HG03039 (cell line): ENCODE data around the gene SYNE1.
"Not testable (repeated sequence)": the region's sequence is repeated elsewhere in the genome, so short reads cannot be mapped to it uniquely, and the experiment has no call there.

ENCODE experiments used
- ATAC-seq: cut with Tn5 transposase; IDR thresholded peaks from one replicate; pipeline ENCODE4 v1.9.1; 2021; ENCODE audit warnings: mild to moderate bottlenecking, moderate library complexity; ENCODE audit not compliant: unreplicated experiment

The SYNE1 gene

GRCh38 chr6:152428126-152428525 is 209.0 kb downstream of the SYNE1 start:
- no peak for ATAC-seq

DNA sequence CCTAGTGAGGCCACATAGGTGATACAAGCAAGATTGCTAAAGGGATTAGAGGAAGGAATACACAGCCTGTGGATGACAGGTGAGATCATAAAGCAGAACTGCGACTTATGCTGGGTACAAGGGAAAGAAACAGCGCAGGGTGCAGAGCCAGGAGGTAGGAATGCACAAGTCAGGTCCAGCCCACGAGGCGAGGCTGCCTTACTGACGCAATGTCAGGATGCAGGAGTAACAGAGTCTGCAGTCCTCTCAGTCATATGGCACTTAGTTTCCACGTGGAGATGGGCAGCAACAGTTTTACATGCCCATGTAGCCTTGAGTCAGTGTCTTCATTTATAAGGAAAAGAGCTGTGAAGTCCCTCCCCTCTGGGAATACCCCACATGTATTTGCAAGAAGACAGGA is 210.9 kb downstream of the SYNE1 start:
- no peak for ATAC-seq

GRCh38 chr6:152423216-152424103 is 213.7 kb downstream of the SYNE1 start:
- peak; percentile 47 for ATAC-seq

DNA sequence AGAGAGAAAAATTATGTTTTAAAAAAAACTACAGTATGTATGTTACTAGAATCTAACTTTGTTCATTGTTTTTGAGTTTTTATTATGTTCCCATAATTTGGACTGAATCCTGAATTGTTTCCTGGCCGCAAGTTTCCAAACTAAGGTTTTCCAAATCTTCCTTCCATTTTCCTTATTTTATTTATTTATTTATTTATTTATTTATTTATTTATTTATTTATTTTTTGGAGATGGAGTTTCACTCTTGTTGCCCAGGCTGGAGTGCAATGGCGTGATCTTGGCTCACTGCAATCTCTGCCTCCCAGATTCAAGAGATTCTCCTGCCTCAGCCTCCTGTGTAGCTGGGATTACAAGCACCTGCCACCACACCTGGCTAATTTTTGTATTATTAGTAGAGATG is 215.7 kb downstream of the SYNE1 start:
- not testable (repeated sequence) for ATAC-seq

DNA sequence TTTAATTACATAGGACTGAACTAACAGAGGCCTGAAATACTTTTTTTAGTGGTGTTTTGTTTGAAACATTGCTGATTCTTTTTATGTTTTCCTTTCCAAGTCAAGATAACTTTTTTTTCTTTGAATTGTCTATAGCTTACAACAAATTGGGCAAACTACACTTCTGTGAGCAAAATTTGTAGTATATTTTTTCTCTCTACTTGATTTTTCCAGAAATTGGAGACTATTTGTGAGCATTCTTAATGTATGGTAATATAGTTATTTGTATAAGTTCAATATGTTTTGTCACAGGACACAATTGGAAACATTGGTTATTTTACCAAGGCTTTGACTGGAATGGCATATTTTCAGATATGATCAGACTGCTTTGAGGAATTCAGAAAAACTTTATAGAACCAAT is 216.5 kb downstream of the SYNE1 start:
- no peak for ATAC-seq

DNA sequence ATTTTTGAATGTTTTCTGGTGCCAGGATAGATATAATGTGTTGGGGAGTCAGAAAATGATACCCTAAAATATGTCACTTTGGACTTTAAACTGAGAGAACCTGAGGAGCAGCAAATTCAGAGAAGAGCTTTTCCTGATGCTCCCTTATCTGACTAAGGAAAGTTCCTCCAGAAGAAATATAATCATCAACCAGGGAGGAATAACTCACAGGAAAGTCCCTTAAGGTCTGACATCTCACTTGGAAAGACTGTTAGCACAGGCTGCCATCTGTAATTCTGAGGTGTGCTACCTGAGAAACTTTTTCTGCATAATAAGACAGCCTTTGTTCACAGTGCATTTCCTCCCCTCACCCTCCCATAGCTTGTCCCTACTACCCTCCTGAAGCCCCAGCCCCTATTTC is 218.6 kb downstream of the SYNE1 start:
- ATAC-seq = no peak

- ATAC-seq = no peak
Measured at GRCh38 chr6:152416652-152417051, 220.5 kb downstream of the SYNE1 start.

DNA sequence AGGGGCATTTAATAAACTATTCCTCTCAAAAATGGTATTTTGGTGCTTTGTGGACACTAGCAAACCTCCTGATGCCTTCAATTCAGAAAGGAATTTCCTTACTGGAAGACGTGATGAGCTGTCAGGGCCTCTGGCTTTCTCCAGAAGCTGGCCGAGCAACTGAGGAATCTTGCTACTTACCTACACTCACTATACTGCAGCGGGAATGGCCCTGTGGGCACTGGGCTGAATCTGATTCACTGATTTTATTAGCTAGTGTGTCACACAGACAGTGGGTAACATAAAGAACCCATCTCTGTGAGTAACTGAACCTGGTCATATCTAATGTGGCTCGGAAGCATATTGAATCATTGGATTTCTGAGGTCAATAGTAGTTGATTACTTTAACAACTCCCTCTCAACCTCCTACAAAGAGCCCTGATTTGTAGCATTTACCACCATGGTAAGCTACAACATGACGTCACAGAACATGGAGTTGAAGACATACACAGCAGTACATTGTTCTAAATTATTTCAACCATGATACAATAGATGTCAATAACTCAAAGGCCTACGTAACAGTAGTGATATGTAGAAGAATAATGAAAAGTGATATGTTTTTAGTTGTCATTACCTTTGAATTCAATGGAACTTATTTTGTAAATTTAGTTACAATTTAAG is 232.1 kb downstream of the SYNE1 start:
- no peak for ATAC-seq

GRCh38 chr6:152404086-152404857 is 232.9 kb downstream of the SYNE1 start:
- no peak for ATAC-seq

DNA sequence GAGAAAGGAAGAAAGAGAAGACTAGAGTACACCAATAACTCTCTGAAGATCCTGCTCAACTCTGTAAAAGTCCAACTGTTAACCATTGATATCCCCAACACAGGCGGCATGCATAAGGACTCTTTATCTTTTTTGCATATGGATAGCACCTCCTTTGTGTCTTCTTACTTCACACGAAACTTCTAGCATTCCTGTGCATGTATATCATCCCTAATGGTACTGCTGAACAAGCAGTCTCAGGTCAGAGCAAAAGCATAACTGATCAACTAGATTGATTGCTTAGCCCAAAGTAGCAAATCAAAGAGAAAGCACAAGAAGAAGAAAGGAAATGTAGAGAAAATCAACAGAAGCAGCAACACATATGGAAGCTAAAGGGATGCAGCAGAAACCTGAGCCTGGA is 234.4 kb downstream of the SYNE1 start:
- ATAC-seq = no peak

GRCh38 chr6:152401978-152402377 is 235.2 kb downstream of the SYNE1 start:
- no peak for ATAC-seq

- ATAC-seq = no peak
Measured at GRCh38 chr6:152399399-152399798, 237.8 kb downstream of the SYNE1 start.

GRCh38 chr6:152398993-152399392 is 238.2 kb downstream of the SYNE1 start:
- no peak for ATAC-seq

GRCh38 chr6:152398316-152398715 is 238.8 kb downstream of the SYNE1 start:
- no peak for ATAC-seq

DNA sequence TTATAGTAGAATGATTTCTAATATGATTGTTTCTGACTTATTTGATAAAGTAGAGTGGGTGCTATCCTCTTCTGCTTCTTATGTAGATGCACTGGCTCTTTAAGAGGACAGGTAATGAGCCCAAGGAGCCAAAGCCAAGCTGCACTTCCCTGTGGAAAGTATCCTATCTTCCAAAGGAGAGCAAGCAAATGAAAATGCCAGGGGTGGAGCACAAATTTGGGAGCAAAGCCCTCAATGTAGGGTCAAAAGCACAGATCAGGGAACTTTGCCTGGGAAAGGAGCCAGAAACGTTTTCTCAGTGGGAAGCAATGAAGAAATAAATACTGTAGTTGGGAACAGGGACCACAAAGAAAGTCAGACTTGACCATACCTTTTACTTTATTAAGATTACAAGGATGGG is 242.9 kb downstream of the SYNE1 start:
- no peak for ATAC-seq

GRCh38 chr6:152391179-152391880 is 245.8 kb downstream of the SYNE1 start:
- no peak for ATAC-seq

DNA sequence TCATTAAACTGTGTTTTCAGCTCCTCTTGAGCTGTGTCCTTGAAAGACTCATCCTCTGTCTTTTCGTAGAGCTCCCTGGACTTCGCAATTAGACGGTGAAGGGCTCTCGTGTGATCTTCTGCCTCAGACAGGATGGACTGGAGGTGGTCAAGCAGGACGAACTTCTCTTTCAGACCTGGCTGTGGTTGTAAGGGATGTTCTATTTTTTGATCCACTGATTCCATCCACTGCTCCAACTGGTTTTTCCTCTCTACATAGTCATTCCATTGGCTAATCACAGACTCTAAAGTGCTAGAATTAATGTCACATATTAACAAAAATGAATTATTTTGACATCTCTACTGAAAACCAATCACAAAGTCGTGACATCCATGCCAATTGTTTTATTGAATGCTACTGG is 250.1 kb downstream of the SYNE1 start:
- no peak for ATAC-seq

GRCh38 chr6:152386131-152386530 is 251.0 kb downstream of the SYNE1 start:
- ATAC-seq = no peak

DNA sequence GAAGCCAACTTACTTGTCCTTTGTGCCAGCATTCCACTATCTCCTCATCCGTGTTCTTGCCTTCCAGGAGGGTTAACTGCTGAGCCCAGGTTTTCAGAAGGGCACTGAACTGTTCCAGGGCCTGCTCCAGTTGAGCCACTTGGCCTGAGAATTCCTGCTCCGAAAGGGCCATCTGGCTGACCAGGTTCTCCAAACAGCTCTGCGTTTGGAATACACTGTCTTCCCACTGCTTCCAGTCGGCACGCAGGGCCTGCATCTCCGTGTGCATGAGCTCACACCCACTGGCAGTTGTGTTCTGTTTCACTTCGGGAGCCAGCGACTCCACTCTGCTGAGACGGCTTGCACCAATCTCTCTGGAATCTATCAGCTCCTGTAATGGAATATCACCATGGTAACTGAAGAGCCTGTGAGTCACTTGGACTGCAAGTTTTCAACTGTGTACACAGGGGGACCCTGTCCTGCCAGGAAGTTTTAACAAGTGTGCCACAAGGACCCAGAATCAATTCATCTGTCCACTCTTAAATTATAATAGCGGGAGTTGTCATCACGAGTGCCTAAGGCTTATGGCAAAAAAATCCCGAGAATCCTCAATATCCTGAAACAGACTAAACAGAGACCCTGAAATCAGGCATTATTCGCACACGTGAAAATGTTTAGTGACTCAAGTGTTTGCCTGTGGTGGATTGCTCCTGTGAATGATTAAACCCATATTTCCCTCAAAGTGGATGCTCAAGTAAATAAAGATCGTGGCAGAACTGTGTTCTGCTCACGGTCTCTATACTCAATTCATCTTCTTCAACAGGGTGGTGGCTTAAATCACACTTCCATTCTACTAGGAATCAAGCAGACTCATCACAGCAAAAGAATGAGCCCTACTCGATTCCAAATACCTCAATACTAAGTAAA is 255.9 kb downstream of the SYNE1 start:
- no peak for ATAC-seq

DNA sequence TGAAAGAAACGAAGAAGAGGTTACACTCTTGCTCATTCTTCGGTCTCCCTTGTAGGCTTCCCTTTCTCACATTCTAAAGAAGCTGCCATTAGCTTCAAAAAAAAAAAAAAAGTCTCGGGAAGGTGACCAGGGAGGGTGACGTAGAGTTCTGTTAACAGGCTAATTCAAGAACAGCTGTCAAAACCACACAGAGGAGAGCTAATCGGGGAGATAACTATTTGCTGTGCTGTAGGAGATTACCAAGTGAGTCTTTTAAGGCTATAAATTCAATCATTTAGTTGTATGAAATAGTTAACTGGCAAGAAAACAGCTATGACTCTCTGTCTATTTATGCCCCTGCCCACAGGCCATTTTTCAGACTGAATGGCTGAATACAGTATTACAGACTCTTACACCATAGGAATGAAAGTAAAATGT is 256.8 kb downstream of the SYNE1 start:
- ATAC-seq = no peak
